ENCODE measurements around the gene LINGO3. TPM values are rescaled to one million over a fixed set of nuclear protein-coding genes. Genes with fewer than 3 reads are reported as not detected.
A peak's percentile ranks its signal among the peaks of the same experiment; 100 is the strongest.

The LINGO3 gene
- total and polyA plus RNA-seq, 2 of the 8 experiments (the other 6 are each of a cell fraction or from before 2014, with no cell fraction given), result 0.59 TPM; not detected in 1

DNA sequence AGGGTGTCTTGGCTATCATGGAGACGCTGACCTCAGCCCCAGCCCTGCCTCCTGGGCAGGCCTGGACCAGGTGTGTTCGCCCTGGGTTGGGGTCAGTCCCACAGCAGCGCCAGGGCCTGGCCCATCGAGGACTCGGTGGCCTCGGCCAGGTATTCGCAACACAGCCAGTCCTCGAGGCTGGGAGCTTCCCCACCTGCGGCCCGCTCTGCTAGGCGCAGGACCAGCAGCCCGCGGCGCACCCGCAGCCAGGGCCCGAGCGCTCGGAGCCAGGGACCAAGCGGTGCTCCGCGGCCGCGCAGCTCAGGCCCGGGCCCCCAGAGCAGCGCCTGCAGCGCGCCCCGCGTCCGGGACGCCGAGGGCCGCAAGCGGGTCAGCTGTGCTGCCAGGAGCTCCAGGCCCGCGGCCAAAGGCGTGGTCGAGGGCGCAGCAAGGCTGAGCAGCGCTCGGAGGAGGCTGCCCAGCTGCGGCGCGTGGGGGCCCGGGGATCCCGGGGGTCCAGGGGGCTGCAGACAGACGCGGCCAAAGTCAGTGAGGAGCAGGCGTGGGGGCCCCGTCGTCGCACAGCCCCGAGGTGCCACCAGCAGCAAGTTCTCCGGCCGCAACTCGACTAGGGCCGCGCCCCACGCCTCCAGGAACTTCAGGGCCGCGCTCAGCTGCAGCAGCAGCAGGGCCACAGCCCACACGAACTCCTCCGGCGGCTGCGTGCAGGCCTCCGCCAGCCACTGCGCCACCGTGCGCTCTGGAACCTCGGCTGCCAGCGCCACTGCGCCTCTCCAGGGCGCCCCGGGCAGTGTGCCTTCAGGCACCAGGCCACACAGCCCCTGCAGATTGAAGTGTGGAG lies 32.1 kb downstream of the LINGO3 start:
- no peaks in the 10 kb centered on the region for H3K27me3 ChIP-seq (replicated peaks in 1 of 4; ENCODE audit: control insufficient read depth in 3 of 4, extremely low read depth in 1 of 4, insufficient read depth in 3 of 4, low read length in 3 of 4)
- H3K4me2 ChIP-seq (ENCODE audit: insufficient read depth in 1 of 2, low read depth in 2 of 2, low read length in 2 of 2), result no peak overlapping the region
- H3K79me1 ChIP-seq (ENCODE audit: low read depth, low read length), result peaks cover 3% of the 10 kb centered on the region; the same call in 1 of the 2 replicates
- H3K4me1 ChIP-seq (replicated peaks in 1 of 4; ENCODE audit: control insufficient read depth in 3 of 4, insufficient read depth in 4 of 4, low read length in 3 of 4), result peaks cover 0 to 17% (median 7%) of the 10 kb centered on the region in 4 experiments; a peak in 5 of 7 replicates
- no peaks in the 10 kb centered on the region for H3K9me3 ChIP-seq (ENCODE audit: insufficient read depth in 2 of 2, low read depth in 1 of 2, low read length in 1 of 2)
- peak overlapping the region; percentile 24; the same call in 1 of the 2 replicates for H3K27ac ChIP-seq (ENCODE audit: low read depth, low read length)
- no peak overlapping the region for H2BK20ac ChIP-seq (ENCODE audit: low read length)
- no peak for FAIRE-seq
- H3K18ac ChIP-seq (ENCODE audit: extremely low read depth, low read length), result no peak overlapping the region
- no peak for DNase-seq (ENCODE audit: low read depth in 1 of 2, low spot score in 2 of 2)
- TF ChIP-seq RAD21 (IDR thresholded peaks at IDR 0.05 in 1 of 2, conservative IDR thresholded peaks at IDR 0.05 in 1 of 2; ENCODE audit: low read depth in 2 of 2, low read length in 2 of 2) (no peak), CHD2 (IDR thresholded peaks at IDR 0.05; ENCODE audit: low read length) (no peak), NANOG (IDR thresholded peaks at IDR 0.05; ENCODE audit: insufficient read depth, low read depth, low read length, poor library complexity, severe bottlenecking) (no peak), POLR2A (IDR thresholded peaks at IDR 0.05; ENCODE audit: control extremely low read depth in 1 of 2, low read depth in 2 of 2, low read length in 2 of 2) (0 out of 3 replicates have a peak, but pooled peaks of 1 of the 2 experiments have one; percentile 13), ASH2L (IDR thresholded peaks at IDR 0.05; ENCODE audit: low read length) (no peak), EP300 (IDR thresholded peaks at IDR 0.05; ENCODE audit: borderline replicate concordance in 1 of 2, low read depth in 2 of 2, low read length in 2 of 2) (no peak)
- H2BK15ac ChIP-seq (ENCODE audit: low read length), result no peak overlapping the region
- no peak overlapping the region for H3K56ac ChIP-seq (replicated peaks; ENCODE audit: insufficient read length, low read depth, low read length)
- ChIA-PET CTCF (ENCODE audit: partially characterized antibody) (interaction anchor here (0.6 to 6.2 kb wide), 35 partner anchors 8 to 330 kb away, joined by 3 to 106 read pairs (median 5); partner anchors contain the start of genes JSRP1, LSM7, PLEKHJ1 and SPPL2B), POLR2A (ENCODE audit: partially characterized antibody) (interaction anchor here (0.7 to 23.4 kb wide), 19 partner anchors 9 to 176 kb away, joined by 3 to 330 read pairs (median 5); partner anchors contain the start of genes AMH, JSRP1 and PLEKHJ1)
- H4K5ac ChIP-seq (ENCODE audit: insufficient read length, low read depth, low read length), result no peak overlapping the region
- H3K9ac ChIP-seq (replicated peaks in 1 of 4; ENCODE audit: extremely low read depth in 1 of 4, low read depth in 3 of 4, low read length in 3 of 4), result no peak overlapping the region
- H3K4me3 ChIP-seq (ENCODE audit: extremely low read depth in 1 of 4, insufficient read depth in 2 of 4, low read depth in 3 of 4, low read length in 4 of 4), result no peak overlapping the region; a peak in 1 of 8 replicates
- H3K23me2 ChIP-seq (ENCODE audit: low read depth, low read length), result peaks cover 4% of the 10 kb centered on the region; the same call in 1 of the 2 replicates
- WGBS, 2 experiments (ENCODE audit: extremely low coverage in 1 of 2, insufficient coverage in 1 of 2, insufficient read length in 1 of 2, insufficient replicate concordance in 2 of 2, low coverage in 1 of 2, low lambda C conversion rate in 2 of 2, missing lambda C conversion rate in 1 of 2), result 92% methylated on average over 53 of the region's 74 CpGs; no CpG with 5 or more reads in 1 of the 2 experiments
- H2AFZ ChIP-seq (ENCODE audit: low read length), result no peak overlapping the region
- H2BK12ac ChIP-seq (ENCODE audit: low read depth, low read length), result no peak overlapping the region
- H3K79me2 ChIP-seq (ENCODE audit: control insufficient read depth in 1 of 2, insufficient read depth in 2 of 2, low read length in 2 of 2), result peaks cover 8 to 25% of the 10 kb centered on the region in 2 experiments; a peak in 3 of 4 replicates
- H3K36me3 ChIP-seq (ENCODE audit: control insufficient read depth in 2 of 4, insufficient read depth in 4 of 4, low read length in 3 of 4), result peaks cover 3 to 23% (median 9%) of the 10 kb centered on the region in 4 experiments; a peak in 5 of 8 replicates
- no peak overlapping the region for H2BK120ac ChIP-seq (replicated peaks; ENCODE audit: low read depth, low read length)
- no peak overlapping the region for H3K4ac ChIP-seq (replicated peaks; ENCODE audit: insufficient read length, low read depth, low read length)
- H3K14ac ChIP-seq (ENCODE audit: insufficient read length), result no peak overlapping the region
- H2BK5ac ChIP-seq (ENCODE audit: low read depth, low read length), result no peak overlapping the region
- H2AK5ac ChIP-seq (ENCODE audit: low read depth, low read length), result no peak overlapping the region
- no peak overlapping the region for H3K23ac ChIP-seq (ENCODE audit: insufficient read length)
- H4K20me1 ChIP-seq (replicated peaks in 1 of 2; ENCODE audit: control insufficient read depth in 1 of 2, insufficient read depth in 2 of 2, low read length in 2 of 2), result peaks cover 20 to 22% of the 10 kb centered on the region in 2 experiments
- H4K91ac ChIP-seq (replicated peaks; ENCODE audit: insufficient read length, low read length), result peak overlapping the region; percentile 55
- H4K8ac ChIP-seq (ENCODE audit: extremely low read depth, insufficient read depth, low read length), result peak overlapping the region; percentile 76
